NT2/D1 (cell line): Measurements from ENCODE around the gene SOHLH2.

Experiments
- DNase-seq: peaks from one replicate; pipeline ENCODE4 v3.0.0-alpha.2; 2011; ENCODE audit warnings: low read depth, low spot score
- H3K27me3 ChIP-seq: 2 replicates; pipeline ENCODE4 v1.6.0; 2011; ENCODE audit warnings: mild to moderate bottlenecking; ENCODE audit not compliant: insufficient read length, insufficient read depth
- H3K36me3 ChIP-seq: 2 replicates; pipeline ENCODE4 v1.6.1; 2011; ENCODE audit warnings: mild to moderate bottlenecking, low read length, mixed read lengths; ENCODE audit not compliant: insufficient read depth, insufficient read length
- H3K4me1 ChIP-seq: 2 replicates; pipeline ENCODE4 v1.5.1; 2011; ENCODE audit not compliant: insufficient read depth, insufficient read length
- H3K4me3 ChIP-seq: 2 replicates; pipeline ENCODE4 v1.5.1; 2011; ENCODE audit warnings: low read depth; ENCODE audit not compliant: insufficient read length
- H3K9ac ChIP-seq: 2 replicates; pipeline ENCODE4 v1.6.0; 2011; ENCODE audit warnings: low read depth; ENCODE audit not compliant: insufficient read length
- H3K9me3 ChIP-seq: 2 replicates; pipeline ENCODE4 v1.5.1; 2011; ENCODE audit warnings: mild to moderate bottlenecking, low read length; ENCODE audit not compliant: insufficient read depth
- SUZ12 ChIP-seq: IDR thresholded peaks from 2 replicates; pipeline ENCODE4 v1.6.1; 2011; ENCODE audit not compliant: insufficient read length, insufficient read depth; ENCODE audit errors: extremely low read depth
- YY1 ChIP-seq: IDR thresholded peaks from 2 replicates; pipeline ENCODE4 v1.6.1; 2011; ENCODE audit not compliant: insufficient read length, insufficient read depth
- ZNF274 ChIP-seq: IDR thresholded peaks from 2 replicates; pipeline ENCODE4 v1.6.1; 2011; ENCODE audit warnings: mild to moderate bottlenecking, low read depth, low read length

SOHLH2 gene

DNA sequence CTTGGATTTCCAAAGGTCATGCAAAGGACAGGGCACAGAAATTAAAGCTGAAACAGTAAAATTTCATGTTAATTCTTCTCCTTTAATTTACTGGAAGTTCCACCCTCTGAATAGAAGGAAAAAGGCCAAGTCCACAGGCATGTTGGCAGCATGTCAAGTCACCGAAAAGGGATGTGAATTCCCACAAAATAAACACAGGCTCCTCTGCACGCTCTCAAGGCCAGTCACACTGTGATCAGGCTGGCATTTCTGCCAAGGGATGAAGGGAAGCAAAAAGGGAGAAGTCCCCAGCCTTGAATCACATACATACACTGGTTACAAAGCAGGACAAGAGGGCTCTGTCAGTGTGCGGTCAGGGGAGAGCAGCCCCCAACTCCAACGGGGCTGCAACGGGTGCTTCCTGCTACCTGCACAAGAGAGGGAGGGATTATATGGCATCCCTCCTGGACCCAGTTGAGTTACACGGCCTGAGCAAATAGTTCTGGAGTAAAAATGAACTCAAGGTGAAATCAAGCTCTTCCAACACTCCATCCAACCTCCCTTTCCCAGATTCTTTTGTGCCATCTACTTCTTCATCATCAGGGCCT lies 90.0 kb downstream of the SOHLH2 start:
- Histone ChIP-seq H3K9ac (no peak overlapping the region), H3K36me3 (no peaks in the 10 kb centered on the region), H3K4me1 (no peaks in the 10 kb centered on the region), H3K27me3 (peaks cover 26% of the 10 kb centered on the region), H3K9me3 (no peaks in the 10 kb centered on the region), H3K4me3 (no peak overlapping the region)
- DNase-seq = no peak
- TF ChIP-seq YY1 = no peak
- TF ChIP-seq SUZ12 = no peak
- no peak for TF ChIP-seq ZNF274
